Right lobe of liver (tissue), 6 donors: ENCODE results near the gene ZNF319. TPM values are rescaled to one million over a fixed set of nuclear protein-coding genes. Genes with fewer than 3 reads are reported as not detected.

Experiments used
- ATAC-seq, 4 donors: fragments of 200-7000 bp; cut with Tn5 transposase; one replicate each; pipeline ENCODE4 v1.9.1; 2020; ENCODE audit warnings: mild to moderate bottlenecking in 4 of 4, moderate library complexity in 4 of 4
- DNase-seq, 3 donors: peaks; one replicate each; pipeline ENCODE4 v3.0.0-alpha.2; 2020
- H3K27ac ChIP-seq, 3 donors: fragments of 200-600 bp; one replicate each; pipeline ENCODE4 v1.8.0; 2022
- H3K27me3 ChIP-seq, 2 donors: fragments of 200-600 bp; one replicate each; pipeline ENCODE4 v1.8.0; 2022
- H3K36me3 ChIP-seq, 4 donors: fragments of 200-600 bp; sonication (generic) in 1 of 4; one replicate each; pipeline versions ENCODE4 v1.5.1 to v1.8.0; 2017 to 2022; ENCODE audit warnings: control low read depth in 1 of 4
- H3K4me1 ChIP-seq, 4 donors: fragments of 200-600 bp; sonication (generic) in 1 of 4; one replicate each; pipeline versions ENCODE4 v1.5.1 to v1.8.0; 2017 to 2022; ENCODE audit warnings: control low read depth in 1 of 4
- H3K4me3 ChIP-seq, 3 donors: fragments of 200-600 bp; one replicate each; pipeline ENCODE4 v1.8.0; 2022
- H3K9me3 ChIP-seq, 4 donors: fragments of 200-600 bp; sonication (generic) in 1 of 4; one replicate each; pipeline versions ENCODE4 v1.5.1 to v1.8.0; 2017 to 2022; ENCODE audit warnings: control low read depth in 1 of 4
- POLR2A ChIP-seq: fragments of 450-650 bp; IDR thresholded peaks from one replicate; pipeline ENCODE4 v1.6.1; 2017; ENCODE audit warnings: antibody characterized with exemption, mild to moderate bottlenecking
- WGBS: methylation state at CpG from one replicate; pipeline ENCODE4 v1.1.6; 2018; ENCODE audit warnings: low coverage, low lambda C conversion rate; ENCODE audit not compliant: insufficient coverage; ENCODE audit errors: missing lambda C conversion rate; 5-methylcytosine and 5-hydroxymethylcytosine counted together
- intact Hi-C, 2 donors: fragments of 100-400 bp; cut with DNase I; formaldehyde crosslinking; loops; one replicate each; pipeline versions ENCODE4 v1.11.2 to v1.14.1; 2022
- total RNA-seq, 6 experiments: library from RNA; depleted of rRNA in 2 of 6; stranded (reverse); fragments of >200 nt in 2 of 6; fragmentation: NEBNext Ultra II Directional in 3 of 6; extraction: Animal tissue kit (Norgen Biotek cat#: 25700) in 3 of 6; gene quantifications; one replicate each; pipeline versions ENCODE4 v1.1.0 to v1.2.4, GENCODE V29; 2016 to 2023
- TF ChIP-seq, protein P1 (sequence below), 4 donors: fragments of 200-600 bp in 3 of 4; fragments of 450-650 bp in 1 of 4; IDR thresholded peaks; one replicate each; pipeline versions ENCODE4 v1.5.1 to v1.8.0; 2016 to 2022; ENCODE audit warnings: antibody characterized with exemption in 4 of 4, mild to moderate bottlenecking in 2 of 4
- donor health status: DM: no; HTN: yes; CAD: no.
- donor health status: DM: no; HTN: no; CAD: no.
- donor health status: DM: no; HTN: no; CAD: no.
- donor health status: DM: no; HTN: yes; CAD: no.
- donor health status: DM: no; HTN: yes; CAD: no.

ZNF319 gene
- total RNA-seq, 6 experiments from 2014 or later, result 2.5 to 4.9 (median 3.4) TPM

DNA sequence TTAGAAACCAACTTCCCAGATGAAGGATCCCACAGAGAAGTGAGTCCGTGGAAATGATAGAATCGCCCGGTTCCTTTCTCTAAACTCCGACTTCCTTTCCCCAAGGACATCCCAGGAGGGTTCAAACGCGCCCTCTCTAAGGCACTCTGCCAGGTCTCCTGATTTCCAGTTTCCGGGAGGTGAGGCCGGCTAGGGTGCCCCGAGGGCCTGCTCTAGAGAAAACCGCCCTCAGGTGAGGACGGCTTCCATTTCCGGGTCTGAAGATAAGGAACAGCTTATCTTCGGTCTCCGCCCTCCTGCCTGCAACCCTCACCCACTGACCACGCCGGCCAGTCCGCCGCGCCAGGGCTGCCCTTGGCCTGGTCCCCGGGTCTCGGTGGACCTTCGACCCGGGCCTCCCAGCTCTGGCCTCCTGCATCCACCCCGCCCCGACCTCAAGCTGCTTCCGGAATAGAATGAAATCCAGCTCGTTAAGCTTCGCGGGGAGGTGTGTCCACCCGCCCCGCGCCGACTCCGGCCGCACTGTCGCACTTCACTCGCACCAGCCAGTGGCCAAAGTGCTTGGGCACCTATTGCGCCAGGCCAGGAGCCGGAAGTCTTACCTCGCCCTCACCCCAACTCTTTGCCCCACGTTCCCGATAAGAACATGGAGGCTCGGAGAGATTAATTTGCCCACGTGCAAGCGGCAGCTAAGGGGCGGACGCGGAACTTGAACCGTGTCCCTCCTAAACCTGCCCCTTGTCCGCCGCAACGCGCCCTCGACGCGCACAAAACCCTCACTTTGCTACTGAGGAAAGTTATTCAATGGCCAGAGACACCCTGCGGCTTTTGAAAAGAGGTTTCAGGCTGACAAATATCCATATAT lies 24.2 kb upstream of the ZNF319 start:
- TF ChIP-seq, protein P1, sequence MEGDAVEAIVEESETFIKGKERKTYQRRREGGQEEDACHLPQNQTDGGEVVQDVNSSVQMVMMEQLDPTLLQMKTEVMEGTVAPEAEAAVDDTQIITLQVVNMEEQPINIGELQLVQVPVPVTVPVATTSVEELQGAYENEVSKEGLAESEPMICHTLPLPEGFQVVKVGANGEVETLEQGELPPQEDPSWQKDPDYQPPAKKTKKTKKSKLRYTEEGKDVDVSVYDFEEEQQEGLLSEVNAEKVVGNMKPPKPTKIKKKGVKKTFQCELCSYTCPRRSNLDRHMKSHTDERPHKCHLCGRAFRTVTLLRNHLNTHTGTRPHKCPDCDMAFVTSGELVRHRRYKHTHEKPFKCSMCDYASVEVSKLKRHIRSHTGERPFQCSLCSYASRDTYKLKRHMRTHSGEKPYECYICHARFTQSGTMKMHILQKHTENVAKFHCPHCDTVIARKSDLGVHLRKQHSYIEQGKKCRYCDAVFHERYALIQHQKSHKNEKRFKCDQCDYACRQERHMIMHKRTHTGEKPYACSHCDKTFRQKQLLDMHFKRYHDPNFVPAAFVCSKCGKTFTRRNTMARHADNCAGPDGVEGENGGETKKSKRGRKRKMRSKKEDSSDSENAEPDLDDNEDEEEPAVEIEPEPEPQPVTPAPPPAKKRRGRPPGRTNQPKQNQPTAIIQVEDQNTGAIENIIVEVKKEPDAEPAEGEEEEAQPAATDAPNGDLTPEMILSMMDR (IDR thresholded peaks at IDR 0.05), result no peak
- TF ChIP-seq POLR2A, result peak; percentile 38
- peak overlapping the region; percentile 55 to 81 (median 68) for H3K27ac ChIP-seq
- DNase-seq, result peak; percentile 91 to 95 (median 95)
- peak overlapping the region; percentile 82 to 93 (median 91) for H3K4me3 ChIP-seq
- H3K4me1 ChIP-seq, result peaks cover 0 to 47% (median 20%) of the 10 kb centered on the region in 4 donors
- ATAC-seq, result peak; percentile 61 to 75 (median 70)
- WGBS, result 9% methylated on average over 13 of the region's 57 CpGs
- H3K9me3 ChIP-seq, result no peaks in the 10 kb centered on the region
- no peaks in the 10 kb centered on the region for H3K27me3 ChIP-seq
- intact Hi-C loops, result loop anchor here (5.0 kb wide), 2 partner anchors 93 to 98 kb away; no protein-coding TSS in a partner anchor
- no peaks in the 10 kb centered on the region for H3K36me3 ChIP-seq

DNA sequence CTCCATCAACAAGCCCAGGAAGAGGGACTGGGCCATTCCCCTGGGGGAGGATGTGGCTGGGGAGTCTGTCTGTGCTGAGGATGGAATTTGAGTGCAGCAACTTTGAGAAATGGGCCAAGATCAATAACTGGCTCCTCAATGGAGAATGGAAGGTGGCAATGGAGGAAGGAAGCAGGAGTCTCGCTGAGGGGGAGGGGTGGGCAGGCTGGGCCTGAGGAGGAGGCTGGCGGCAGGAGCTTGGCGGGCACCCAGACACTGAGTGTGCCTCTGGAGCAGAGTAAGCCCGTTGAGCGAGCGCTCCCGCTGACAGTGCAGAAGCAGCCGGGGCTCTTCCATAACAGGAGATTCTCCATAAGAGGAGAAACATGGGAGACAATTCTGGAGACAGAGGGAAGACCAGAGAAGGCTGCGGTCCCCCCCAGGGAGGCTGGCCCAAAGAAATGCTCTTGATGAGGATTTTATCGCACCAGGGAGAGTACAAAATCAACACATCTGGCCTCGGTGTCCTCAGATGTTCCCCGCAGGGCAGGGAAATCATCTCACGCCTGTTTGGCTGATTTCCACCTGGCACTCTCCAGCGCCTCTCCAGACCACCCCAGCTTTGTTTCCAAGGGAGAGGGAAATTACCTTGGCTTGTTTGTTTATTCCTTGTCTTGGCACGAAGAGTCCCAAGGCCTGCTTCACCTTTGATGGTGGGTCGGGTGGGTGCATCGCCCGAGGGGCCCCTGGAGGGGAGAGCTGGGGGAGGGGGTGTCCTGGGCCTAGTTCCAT lies 22.3 kb upstream of the ZNF319 start:
- no peak overlapping the region for H3K4me3 ChIP-seq
- 31% methylated on average over 7 of the region's 18 CpGs for WGBS
- no peaks in the 10 kb centered on the region for H3K9me3 ChIP-seq
- H3K4me1 ChIP-seq, result peaks cover 0 to 27% (median 11%) of the 10 kb centered on the region in 4 donors
- ATAC-seq (no peak), DNase-seq (peak; percentile 66 to 70 (median 69))
- H3K36me3 ChIP-seq, result peaks cover 0 to 10% (median under 1%) of the 10 kb centered on the region in 4 donors
- H3K27me3 ChIP-seq, result no peaks in the 10 kb centered on the region
- no peak overlapping the region for H3K27ac ChIP-seq
- no peak for TF ChIP-seq POLR2A
- TF ChIP-seq, protein P1 (IDR thresholded peaks at IDR 0.05), result no peak
- intact Hi-C loops, result loop anchor here (5.0 kb wide), 2 partner anchors 95 to 100 kb away; no protein-coding TSS in a partner anchor

DNA sequence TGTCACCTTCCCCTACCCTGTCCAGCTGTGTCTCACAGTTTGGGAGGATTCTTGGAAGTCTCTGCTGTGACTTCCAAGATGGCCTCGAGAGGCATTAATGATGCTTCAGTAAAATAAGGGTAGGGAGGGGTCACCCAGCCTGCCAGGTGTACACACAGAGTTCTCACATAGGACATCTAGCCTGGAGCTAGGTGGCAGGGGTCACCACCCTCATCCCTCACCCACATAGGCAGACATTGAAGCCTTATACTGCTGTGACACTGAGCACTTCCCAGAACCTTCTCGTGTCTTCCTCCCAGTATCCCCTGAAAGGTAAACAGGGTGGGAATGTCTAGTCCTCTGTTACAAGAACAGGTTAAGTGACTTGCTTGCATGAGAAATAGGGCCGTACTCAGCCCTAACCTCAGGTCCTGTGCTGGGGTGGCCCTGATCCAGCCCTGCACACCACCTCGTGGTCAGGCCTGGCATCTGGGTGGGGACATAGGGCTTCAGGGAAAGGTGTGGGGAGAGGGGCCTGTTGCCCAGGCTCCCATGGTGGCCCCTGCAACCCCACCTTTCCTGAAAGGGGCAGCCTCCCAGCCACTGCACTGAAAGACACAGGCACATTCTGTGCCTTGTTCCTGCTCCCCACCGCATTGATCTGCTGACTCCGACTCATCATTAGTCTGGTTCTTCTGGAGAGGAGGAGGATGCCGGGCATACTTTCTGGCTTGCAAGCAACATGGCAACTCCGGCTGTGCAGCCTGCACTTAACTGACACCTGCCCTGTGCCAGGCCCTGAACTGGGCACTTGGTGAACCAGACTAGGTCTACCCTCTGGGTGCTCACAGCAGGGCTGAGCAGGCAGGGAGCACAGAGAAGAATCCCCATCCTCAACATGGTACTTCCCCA lies 21.4 kb upstream of the ZNF319 start:
- no peaks in the 10 kb centered on the region for H3K9me3 ChIP-seq
- no peak overlapping the region for H3K27ac ChIP-seq
- DNase-seq, result no peak
- intact Hi-C loops, result loop anchor here (5.0 kb wide), 2 partner anchors 95 to 100 kb away; no protein-coding TSS in a partner anchor
- peaks cover 0 to 25% (median 9%) of the 10 kb centered on the region in 4 donors for H3K4me1 ChIP-seq
- peaks cover 0 to 15% (median 2%) of the 10 kb centered on the region in 4 donors for H3K36me3 ChIP-seq
- no peak overlapping the region for H3K4me3 ChIP-seq
- H3K27me3 ChIP-seq, result no peaks in the 10 kb centered on the region
- TF ChIP-seq, protein P1 (IDR thresholded peaks at IDR 0.05), result no peak
- no peak for TF ChIP-seq POLR2A
- 80% methylated on average over 5 of the region's 8 CpGs for WGBS
- ATAC-seq, result no peak
